HG03045 (cell line): Measurements from ENCODE around the gene TTC12.

ENCODE experiments used
- ATAC-seq: cut with Tn5 transposase; IDR thresholded peaks from one replicate; pipeline ENCODE4 v1.9.1; 2021; ENCODE audit warnings: mild to moderate bottlenecking, moderate library complexity; ENCODE audit not compliant: unreplicated experiment

TTC12 gene

DNA sequence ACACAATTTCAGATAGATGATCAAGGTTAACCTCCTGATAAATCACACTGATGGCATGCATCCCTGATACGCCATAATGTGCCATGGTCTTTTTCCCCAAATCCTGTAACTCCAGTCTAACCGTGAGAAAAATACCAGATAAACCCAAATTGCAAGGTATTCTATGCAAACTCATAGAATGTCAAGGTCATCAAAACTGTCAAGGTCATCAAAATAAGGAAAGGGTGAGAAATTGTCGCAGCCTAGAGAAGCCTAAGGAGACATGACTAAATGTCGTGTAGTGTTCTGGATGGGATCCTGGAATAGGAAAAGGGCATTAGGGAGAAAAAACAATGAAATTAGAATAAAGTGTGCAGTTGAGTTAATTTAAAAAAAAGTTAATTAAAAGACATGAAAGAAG lies 4.7 kb downstream of the TTC12 start:
- no peak for ATAC-seq

DNA sequence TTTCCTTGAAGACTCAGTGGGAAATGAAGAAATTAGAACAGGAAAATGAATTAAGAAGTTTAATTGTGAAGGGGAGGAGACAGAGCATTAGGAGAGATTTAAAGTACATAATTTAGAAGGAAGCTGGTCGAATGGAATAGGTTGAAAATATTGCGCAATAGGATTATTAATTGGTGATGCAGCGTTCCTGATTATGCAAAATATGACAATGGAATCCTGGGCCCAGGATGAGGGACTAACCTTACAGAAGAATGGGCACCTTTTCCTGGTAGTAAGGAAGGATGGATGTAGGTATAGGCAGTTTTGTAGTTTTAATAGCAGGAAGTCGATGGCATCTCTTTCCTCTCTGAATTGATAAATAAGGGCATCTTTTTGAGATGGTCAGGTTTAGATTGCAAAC lies 7.8 kb downstream of the TTC12 start:
- ATAC-seq, result no peak

DNA sequence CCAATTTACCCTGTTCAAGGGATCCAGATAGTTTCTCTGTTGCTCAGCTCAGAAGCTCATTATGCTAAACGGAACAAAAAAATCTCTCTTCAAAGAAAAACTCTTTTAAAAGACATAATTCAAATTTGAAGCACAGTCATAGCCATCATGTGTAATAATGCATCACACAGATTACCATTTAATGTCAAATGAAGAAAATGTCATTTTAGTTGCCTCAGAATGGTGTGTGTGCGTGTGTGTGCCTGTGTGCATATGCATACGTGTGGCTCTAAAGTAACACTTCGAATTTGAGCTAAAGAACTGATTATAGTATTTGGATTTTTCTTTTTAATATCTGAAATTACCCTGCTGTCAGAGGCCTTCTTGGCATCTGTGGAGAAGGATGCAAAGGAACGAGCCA lies 9.9 kb downstream of the TTC12 start:
- no peak for ATAC-seq

DNA sequence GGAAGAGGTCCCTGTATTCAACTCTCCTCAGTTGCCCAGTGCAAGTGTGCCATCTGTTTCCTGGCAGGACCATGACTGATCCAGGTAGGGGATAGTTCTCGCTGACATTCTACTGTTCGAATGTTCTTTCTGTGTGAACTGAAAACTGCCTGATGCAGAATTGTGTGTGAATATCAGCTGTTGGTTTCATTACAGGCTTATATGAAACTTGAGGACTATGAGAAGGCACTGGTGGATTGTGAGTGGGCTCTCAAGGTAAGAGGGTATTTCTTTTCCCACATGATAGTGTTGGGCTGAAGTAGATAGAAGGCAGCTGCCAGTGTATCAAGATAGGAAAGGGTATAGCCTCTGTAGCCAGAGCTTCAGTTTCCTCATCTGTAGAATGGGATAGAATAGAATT lies 15.3 kb downstream of the TTC12 start:
- no peak for ATAC-seq

DNA sequence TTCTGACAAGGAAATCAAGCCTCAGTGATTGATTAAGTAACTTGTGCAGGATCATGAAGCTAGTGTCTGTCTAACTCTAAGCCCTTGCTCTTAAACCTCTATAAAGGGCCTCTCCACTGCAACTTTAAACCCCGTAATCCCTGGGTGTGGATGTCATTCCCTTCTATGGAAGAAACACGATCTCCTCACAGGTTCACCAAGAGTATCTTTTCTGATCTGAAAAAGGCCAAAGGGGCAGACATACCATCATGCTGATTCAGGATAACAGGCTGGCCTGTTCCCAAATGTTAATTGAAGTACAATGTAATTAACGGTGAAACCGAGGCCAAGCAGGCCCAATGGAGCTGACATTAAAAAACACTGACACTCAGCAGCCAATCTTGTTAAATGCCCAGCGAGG lies 17.1 kb downstream of the TTC12 start:
- no peak for ATAC-seq

DNA sequence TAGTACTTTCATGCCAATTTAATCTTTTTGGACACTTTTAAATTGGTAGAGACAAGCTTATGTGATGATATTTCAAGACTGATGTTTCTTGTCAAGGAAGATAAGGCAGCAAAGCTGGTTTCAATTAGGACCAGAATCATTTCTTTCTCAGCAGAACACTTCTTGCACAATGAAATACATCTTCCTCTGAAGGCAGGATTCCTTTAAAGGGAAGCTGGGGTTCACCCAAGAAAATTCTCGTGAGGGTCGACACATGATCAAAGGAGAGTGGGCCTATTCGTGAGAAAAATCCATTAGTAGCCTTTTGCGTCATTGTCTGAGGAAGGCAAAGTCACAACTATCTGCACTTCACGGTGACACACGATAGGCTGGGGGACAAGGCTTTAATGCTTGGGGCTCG lies 17.6 kb downstream of the TTC12 start:
- ATAC-seq, result no peak

DNA sequence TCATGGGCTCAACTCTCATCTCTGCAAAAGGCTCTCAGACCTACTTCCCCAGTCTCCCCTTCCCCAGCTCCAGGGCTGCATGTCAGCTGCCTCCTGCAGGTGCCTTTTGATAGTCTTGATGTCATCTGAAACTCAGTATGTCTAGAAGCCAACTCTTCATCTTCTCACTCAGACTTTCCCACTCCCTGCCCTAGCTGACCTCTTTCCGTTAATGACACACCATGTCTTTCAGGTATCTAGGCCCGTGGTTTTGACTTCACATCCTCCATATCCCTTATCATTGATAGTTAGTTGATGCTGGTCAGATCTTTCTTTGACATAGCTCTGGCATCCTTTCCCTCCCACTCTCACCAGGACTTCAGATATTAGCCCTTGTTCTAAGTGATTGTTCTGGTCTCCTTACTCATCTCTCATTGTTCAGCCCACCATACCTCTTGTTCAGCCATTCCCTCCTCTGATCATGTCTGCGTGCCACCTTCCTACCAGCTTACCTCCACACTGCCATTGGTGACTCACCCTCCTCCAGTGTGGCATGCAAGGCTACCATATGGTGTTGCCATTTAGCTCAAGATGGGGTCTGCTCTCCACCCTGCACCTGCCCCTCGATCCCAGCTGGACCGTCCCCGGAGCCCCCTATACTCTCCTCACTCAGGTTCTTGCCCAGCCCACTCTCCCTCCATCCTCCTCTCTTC lies 18.4 kb downstream of the TTC12 start:
- ATAC-seq, result no peak

DNA sequence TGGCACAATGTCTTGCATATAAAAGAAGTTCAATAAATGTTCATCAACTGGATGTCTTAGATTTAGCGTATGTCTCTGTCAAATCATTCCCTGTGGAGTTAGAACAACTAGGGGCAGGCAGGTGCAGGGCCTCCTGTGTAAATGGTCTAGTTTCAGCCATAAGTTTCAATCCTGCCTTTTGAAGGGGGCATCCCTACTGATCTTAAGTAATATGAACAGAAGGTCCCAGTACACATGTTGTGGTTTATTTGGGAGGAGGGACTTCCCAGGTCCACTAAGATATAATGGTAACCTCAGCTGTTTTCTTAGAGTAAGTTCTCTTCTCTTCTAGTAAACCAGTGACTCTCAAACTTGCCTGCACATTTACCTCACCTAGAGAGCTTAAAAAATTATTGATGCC lies 19.8 kb downstream of the TTC12 start:
- peak; percentile 68 for ATAC-seq

DNA sequence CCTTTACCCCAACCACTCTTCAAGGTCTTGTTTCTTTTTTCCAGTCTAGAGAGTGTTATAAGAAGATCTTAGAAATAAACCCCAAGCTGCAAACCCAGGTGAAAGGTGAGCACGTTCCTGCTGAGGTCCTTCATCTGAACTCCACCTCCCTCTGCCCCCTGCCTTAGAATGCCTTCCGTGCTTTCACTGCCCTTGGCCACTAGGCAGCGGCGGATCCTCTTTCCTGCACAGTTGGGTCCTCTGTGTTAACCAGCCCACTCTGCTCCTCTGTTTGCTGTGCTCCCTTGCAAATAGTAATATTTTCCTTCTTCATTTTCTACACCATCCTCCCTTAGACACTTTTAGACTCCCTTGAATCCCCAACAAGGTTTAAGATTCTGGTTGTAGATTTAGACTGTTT lies 24.3 kb downstream of the TTC12 start:
- ATAC-seq, result no peak

DNA sequence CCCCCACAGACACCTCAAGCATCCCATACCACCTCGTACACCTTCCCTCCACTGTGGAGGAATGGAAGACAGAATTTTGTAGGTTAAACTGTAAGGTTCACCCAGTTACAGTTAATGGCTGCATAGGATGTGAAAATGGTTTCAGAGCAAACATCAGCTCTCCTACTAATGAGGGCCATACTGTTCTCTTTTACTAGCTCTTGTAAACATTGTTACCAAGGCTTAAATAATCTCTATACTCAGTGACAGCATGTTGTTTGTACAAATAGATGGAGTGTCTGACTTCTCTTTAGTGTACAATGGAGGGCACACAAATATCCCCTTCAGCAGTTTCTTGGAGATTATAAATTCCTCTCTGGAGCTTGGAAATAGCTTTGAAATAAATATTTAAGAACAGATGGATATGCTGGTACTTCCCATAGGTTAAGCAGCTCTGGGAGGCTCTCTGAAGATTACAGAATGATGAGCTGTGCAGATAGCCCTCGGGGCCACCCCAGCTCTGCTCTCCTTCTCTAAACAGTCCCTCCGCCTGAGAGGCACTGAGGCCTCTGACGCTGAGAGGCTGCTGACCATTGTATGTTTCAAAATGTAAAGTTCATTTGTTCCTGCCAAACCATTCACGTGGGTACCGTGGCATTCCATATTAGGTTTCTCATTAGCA lies 25.7 kb downstream of the TTC12 start:
- ATAC-seq, result no peak

DNA sequence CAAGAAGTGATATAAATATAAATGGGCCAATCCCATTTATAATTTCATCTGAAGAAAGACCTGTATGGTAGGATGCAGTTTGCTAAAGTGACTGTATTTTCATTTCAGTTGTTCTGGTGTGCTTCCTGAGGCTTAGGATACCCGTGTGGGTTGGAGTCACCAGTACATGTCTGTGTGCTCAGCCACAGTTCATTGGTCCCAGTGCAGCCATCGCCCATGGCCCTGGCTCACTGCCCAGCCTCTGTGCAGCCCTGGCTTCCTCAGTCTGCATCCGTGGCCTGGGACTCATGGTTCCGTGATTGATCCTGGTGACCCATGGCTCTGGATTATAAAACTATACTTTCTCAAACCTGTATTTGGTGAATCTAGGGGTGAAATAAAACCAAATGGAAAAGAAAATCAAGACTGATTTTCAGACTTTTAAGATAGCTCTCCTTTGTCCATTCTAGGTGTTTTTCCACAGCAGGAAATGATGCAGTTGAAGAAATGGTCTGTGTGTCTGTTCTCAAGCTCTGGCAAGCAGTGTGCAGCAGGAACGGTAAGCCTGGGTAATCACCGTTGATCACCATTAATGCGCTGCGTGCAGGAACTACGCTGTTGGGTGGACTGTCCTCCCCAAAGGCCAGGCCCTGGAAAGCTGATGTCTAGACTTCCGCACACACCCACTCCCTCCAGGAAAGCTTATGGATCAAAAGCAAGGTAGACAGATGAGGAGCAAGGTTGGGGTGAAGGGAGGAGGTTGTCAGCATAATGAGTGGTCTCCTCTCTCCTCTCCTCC lies 27.2 kb downstream of the TTC12 start:
- no peak for ATAC-seq

DNA sequence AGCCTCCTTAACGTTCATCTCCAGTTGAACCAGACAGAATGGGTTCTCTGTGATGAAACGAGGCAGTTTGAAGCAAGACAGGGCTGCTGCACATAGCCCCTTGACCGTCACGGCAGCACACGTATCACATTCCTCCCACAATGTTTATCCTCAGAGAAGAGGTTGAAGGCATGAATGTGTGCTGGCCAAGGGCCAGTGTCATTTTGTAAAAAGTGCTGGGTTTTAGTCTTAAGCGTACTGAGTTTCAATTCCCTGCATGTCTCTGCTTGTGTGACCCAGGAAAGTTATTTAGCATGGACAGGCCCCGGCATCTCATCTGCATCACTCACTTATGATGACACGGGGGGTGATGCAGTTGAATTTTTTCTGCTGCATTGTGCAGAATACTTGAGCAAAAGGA lies 31.6 kb downstream of the TTC12 start:
- ATAC-seq, result no peak

DNA sequence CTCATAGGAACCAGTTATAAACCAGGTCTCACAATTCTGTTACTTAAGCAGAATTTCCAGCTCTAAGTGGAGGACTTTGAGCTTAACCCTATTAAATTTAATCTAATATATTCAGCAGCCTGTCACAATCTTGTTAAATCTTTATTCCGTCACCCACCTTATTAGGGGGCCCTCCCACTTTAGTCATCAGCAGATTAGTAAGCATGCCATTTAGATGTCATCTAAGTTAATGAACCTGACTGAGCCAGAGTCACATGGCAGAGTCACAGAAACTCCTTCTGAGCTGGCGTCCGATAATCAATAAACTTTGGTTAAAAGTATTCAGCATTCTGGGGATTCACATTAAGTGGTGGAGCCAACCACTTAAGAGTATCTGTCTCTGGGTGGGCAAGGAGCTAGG lies 35.1 kb downstream of the TTC12 start:
- ATAC-seq, result no peak

DNA sequence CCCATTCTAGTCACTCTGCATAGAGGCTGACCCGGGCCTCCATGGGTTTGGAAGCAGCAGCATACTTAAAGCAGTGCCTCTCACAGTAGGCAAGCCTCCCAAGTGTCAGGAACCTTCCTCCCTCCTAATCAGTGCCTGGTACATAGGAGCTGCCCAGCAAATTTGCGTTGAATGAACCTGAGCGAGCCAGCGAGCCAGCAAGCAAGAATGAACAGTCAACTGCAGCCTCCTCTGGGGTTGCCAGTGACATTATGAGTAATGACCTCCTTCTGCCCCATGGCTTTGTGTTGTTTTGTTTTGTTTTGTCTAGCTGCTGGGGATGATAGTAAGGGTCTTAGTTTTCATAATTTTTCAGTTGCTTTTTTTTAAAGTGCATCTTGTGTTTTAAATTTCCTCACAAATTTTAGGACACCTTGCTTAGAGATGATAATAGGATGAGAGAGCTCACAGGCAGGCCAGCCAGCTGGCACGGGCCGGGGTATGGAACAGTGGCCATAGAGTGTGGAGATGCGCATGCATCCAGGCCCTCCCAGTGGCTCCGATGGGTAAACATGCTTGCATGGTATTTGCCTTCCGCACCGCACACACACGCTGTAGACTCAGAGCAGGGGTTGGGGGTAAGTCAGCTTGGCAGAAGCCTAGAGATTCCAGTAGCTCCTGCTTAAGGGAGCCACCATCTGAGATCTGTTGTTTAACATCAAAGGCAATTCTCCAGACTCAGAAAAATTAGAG lies 36.1 kb downstream of the TTC12 start:
- ATAC-seq, result no peak

DNA sequence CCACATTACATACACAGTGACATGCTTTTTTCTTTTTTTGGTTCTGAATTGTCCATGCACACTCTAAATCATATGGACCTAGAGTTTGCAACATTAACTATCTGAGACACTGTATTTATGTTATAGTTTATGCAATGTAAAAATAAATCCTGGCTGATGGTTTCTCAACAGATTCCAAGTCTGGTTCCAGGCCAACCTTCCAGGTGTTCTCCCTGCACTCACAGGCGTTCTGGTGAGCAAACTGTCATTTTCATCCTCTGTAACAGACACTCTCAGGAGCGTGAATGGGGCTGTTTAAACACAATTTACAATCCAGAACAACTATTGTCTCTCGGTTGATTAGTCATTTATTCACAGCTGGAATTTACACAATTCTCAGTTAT lies 36.7 kb downstream of the TTC12 start:
- no peak for ATAC-seq

DNA sequence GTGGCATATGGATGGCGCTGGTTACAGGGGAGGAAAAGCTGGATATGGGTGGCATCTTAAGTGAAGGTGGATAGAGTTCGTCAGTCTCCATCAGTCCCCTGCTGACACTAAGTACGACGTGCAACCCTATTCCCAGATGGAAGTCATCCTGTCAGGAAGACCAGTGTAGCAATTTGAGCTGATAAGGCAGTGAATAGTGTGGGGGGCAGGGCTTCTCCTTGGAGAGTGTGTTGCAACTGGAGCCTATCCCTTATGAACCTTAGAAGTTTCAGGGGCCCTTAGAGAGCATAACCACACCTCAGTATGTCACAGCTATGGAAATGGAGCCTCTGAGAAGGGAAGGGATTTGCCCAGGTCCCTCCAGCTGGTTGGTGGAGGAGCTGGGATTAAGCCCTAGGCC lies 37.1 kb downstream of the TTC12 start:
- ATAC-seq, result no peak

DNA sequence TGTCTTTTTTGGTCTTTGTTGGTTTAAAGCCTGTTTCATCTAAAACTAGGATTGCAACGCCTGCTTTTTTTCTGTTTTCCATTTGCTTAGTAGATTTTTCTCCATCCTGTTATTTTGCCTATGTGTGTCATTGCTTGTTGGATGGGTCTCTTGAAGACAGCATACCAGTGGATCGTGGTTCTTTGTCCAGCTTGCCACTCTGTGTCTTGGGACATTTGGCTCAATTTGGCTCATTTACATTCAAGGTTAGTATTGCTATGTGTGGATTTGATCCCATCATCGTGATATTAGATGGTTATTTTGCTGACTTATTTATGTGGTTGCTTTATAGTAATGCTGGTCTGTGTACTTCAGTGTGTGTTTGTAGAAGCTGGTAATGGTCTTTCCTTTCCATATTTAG lies 41.8 kb downstream of the TTC12 start:
- ATAC-seq, result no peak

DNA sequence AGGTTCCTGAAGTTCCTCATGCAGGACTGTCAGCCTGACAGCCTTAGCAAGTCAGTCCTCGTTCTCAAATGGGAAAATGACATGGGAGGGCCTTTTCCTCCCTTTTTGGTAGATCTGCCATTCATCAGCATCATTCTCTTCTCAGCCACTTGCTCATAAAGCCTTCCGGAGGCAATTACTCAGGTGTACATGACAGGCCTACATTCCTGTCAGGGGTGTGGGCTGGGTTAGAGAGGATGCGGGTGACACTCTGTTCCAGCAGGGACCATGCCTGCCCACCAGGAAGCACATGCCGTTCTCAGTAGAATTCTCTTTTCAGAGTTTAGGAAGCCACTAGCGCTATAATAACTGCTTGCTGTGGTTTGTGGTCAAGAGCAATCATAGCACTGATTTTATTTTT lies 49.0 kb downstream of the TTC12 start:
- ATAC-seq, result no peak

DNA sequence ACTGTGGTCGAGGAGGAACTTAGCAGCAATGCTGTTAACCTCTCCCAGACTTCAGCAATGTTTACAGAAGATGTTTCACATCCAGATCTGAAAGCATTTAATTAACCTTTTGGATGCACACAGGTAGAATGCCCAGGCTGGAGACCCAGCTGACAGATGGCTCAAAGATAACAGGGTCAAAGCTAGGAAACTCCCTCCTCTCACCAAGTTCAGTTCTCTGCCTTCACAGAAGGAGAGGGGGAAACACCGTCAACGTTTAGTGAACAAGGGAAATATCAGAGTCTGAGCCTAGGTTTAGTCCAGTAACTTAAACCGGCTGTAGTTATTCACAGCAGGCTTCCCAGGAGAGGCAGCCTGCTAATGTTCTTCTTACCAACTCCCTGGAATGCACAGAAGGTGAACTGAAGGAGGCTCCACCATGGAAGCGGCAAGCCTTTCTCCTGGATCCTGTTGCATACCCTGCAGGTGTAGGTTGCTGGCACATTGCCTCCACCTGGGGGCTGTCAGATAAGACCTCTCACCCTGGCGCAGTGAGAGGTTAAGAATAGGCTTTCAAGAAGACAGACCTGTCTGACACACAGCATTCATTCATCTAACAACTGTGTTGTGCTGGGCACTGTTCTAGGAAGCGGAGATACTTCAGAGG lies 49.7 kb downstream of the TTC12 start:
- no peak for ATAC-seq

DNA sequence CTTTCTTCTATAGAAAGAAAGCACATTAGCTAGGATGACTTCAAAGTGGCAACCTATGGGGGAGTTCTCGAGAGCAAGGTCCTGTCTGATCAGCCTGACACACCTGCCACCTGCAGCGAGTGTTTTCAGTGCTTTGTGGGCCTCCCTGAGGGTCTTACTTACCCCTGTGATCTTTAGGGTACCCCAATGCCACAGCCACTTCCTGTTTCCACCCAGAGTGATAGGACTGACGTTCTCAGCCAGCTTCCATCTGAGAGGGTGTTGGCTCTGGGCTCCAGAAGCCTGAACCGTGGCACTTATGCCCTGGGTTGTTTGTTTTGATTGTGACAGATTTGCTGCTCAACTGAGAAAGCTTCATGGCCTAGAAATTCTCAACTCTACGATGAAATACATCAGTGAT lies 51.5 kb downstream of the TTC12 start:
- ATAC-seq, result no peak

DNA sequence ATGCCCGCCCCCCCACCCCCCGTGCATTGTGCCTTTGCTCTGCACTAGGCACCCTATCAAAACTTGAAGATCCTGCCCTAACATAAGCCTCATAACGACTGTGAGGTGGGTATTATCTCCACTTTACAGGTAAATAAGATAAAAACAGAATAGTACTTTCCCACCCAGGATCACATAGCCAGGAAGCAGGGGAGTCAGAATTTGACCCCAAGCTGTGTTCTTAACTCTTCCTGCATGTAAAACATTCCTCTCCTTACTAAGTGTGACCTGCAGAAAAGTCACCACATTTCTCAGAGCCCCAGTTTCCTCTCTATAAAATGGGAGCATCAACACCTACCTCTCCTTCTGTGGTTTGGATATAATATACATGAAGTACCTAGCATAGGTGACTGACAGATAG lies 55.0 kb downstream of the TTC12 start:
- no peak for ATAC-seq
